ENCODE measurements around the gene MTF1. TPM values are rescaled to one million over a fixed set of nuclear protein-coding genes. Genes with fewer than 3 reads are reported as not detected.
A peak's percentile ranks its signal among the peaks of the same experiment; 100 is the strongest.
"Not testable (repeated sequence)": the region's sequence is repeated elsewhere in the genome, so short reads cannot be mapped to it uniquely, and the experiment has no call there.

The MTF1 gene
- total RNA-seq, 1 donor from 2014 or later: 6.6 TPM

- no peak for DNase-seq (ENCODE audit: low spot score)
- no peak for ATAC-seq
Measured at GRCh38 chr1:37794372-37795339, 64.7 kb downstream of the MTF1 start.

- DNase-seq (ENCODE audit: low spot score): peak; percentile 55
- ATAC-seq: peak; percentile 92
Measured at GRCh38 chr1:37793773-37794371, 65.5 kb downstream of the MTF1 start, which contains the start of gene MANEAL. Gene MANEAL, plus strand, starts transcription at chr1:37793847. Its CDS starts 336 bp downstream, at chr1:37794183.

GRCh38 chr1:37792943-37793686, 66.3 kb downstream of the MTF1 start:
- ATAC-seq (no peak), DNase-seq (ENCODE audit: low spot score) (no peak)

DNA sequence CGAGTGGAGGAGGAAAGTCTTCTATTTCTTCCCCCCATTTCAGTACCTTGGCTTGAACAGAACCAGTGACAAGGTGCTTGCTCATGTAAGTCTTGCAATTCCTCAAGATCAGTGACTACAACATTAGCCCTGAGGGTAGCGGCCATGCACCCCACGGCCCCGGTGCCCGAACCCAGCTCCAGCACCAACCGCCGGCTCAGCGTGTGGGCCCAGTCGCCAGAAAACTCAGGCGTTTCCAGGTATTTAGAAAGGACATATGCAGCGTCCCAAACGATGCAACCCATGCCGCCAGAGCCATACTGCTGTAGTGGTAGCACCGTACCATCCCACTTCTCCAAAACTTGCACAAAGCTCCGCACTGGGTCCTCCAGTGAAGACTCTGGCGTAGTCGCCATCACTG, 76.9 kb downstream of the MTF1 start:
- DNase-seq (ENCODE audit: low spot score) (no peak), ATAC-seq (no peak)

DNA sequence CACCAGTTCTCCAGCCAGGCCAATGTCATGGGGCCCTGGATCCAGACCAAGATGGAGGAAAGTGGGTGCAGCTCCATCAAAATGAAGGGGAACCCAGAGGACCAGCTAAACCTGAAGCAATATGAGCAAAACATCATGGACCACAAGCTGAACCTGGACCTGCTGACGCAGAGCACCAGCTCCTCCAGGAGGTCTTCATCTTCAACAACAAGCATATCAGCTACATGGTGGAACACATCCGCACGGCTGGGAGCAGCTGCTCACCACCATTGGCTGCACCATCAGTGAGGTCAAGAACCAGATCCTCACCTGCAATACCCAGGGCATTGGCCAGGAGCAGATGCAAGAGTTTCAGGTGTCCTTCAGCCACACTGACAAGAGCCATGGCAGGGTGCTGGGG, 80.7 kb downstream of the MTF1 start:
- ATAC-seq: no peak
- no peak for DNase-seq (ENCODE audit: low spot score)

DNA sequence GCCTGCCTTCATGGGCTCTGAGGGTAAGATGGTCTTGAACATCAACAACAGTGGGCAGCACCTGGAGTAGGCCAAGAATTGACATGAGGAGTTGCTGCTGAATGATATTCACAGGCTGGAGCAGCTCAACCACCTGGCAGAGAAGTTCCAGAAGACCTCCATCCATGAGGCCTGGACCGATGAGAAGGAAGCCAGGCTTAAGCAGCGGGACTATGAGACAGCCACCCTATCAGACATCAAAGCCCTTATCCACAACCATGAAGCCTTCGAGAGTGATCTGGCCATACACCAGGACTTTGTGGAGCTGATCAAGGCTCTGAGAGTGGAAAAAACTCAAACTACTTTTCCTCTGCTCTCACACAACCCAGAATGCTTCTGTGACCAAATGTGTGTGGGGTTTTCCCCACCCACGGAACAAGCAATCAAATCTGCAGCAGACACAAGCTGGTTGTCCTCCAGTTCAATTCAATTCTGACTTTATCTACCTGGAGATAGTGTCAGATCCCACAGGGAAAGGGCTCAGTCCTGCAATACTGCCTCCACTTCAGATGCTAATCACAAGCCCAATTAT, 82.4 kb downstream of the MTF1 start:
- ATAC-seq (no peak), DNase-seq (ENCODE audit: low spot score) (no peak)

GRCh38 chr1:37771440-37771839, 88.0 kb downstream of the MTF1 start:
- DNase-seq (ENCODE audit: low spot score); ATAC-seq: not testable (repeated sequence)

- no peak for DNase-seq (ENCODE audit: low spot score)
Measured at GRCh38 chr1:37767488-37767887, 91.9 kb downstream of the MTF1 start.

DNA sequence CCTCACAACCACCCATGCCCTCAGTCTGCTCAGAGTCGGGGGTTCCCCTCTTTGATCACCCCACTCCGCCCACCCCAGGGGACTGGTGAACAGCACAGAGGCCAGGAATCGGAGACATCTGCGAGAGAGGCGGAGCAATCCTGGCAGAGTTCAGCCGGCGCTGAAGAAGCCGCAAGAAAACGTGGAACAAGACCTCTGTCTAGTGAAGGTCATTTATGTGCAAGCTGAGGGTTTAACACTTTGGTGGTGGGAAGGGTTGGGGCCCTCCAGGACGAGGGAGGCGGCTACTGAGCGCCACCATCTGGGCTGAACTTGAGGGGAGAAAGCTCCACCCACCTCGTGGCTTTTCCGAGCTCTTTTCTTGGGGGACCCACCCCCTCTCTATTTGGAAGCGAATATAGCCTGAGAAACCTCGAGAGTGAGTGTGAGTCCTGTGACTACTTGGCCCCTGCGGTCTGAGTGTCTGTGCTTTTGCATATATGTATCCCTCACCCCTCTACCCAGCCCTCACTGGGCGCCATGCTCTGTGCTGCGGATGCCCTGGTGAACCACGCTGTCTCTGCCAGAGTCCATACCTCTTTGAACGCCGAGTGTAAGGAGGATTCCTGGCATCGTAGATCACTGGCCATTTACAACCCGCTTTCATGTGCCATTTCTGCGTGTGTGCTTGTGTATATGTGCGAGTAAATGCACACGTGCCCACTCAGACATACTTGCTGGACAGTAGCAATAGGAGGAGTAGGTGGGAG, 93.3 kb downstream of the MTF1 start:
- no peak for DNase-seq (ENCODE audit: low spot score)
- no peak for ATAC-seq

More at GRCh38 chr1:37767488-37767887, 91.9 kb downstream of the MTF1 start:
- ATAC-seq: no peak

GRCh38 chr1:37764888-37765441, 94.4 kb downstream of the MTF1 start, which contains the start of gene EPHA10:
Gene EPHA10, minus strand, starts transcription at chr1:37765120. Its CDS starts 54 bp downstream, at chr1:37765066.
- DNase-seq (ENCODE audit: low spot score) (no peak), ATAC-seq (no peak)

GRCh38 chr1:37764414-37764825, 95.0 kb downstream of the MTF1 start:
- DNase-seq (ENCODE audit: low spot score): no peak
- ATAC-seq: peak; percentile 60

DNA sequence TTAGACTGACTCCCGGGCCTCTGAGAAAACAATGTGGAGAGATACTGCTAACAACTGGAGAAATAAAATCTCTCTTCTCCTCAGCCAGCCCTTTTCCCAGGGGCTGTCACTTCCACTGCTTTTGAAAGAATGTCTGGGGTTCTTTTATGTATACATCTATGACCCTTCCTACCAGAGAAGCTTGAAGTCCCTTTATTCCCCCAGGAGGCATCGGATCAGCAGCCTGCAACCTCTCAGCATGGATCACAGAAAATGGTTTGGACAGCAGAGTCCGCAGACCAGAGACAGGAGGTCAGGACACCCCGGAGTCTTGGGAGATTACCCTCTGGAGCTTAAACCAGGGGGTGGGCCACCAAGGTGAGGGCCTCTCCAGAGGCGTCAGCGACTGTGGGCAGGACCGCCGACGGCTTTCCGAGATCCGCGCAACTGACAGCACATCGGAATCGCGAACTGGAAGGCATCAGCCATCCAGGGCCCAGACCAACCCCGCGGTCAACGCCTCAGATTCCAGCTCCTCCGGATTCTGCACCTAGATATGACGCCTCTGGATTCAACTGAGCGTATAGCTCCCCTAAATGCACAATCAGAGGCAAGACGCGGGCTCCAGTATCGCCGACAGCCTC, 95.5 kb downstream of the MTF1 start:
- no peak for ATAC-seq
- no peak for DNase-seq (ENCODE audit: low spot score)

- DNase-seq (ENCODE audit: low spot score) (no peak), ATAC-seq (no peak)
Measured at GRCh38 chr1:37762516-37762915, 96.9 kb downstream of the MTF1 start.

GRCh38 chr1:37761416-37762095, 97.8 kb downstream of the MTF1 start:
- DNase-seq (ENCODE audit: low spot score) (peak; percentile 27), ATAC-seq (no peak)

Other genes starting within 250 kb of the MTF1 start
- not detected for gene RSPO1, start 224.7 kb downstream of the MTF1 start, total RNA-seq
- gene CDCA8, start 167.1 kb downstream of the MTF1 start, total RNA-seq: 0.55 TPM
- 0.03 TPM for gene EPHA10, start 94.5 kb downstream of the MTF1 start, total RNA-seq
- gene MANEAL, start 65.7 kb downstream of the MTF1 start, total RNA-seq: 4.3 TPM
- 36.1 TPM for gene C1orf122, start 51.8 kb downstream of the MTF1 start, total RNA-seq
- 4.8 TPM for gene YRDC, start 51.4 kb downstream of the MTF1 start, total RNA-seq
- gene INPP5B, start 87.5 kb upstream of the MTF1 start, total RNA-seq: 19.4 TPM
- 21.0 TPM for gene SF3A3, start 130.4 kb upstream of the MTF1 start, total RNA-seq
- 2.3 TPM for gene FHL3, start 145.9 kb upstream of the MTF1 start, total RNA-seq
- 8.2 TPM for gene UTP11, start 153.1 kb upstream of the MTF1 start, total RNA-seq
- 0.08 TPM for gene POU3F1, start 187.2 kb upstream of the MTF1 start, total RNA-seq

All from left lobe of liver (tissue), 2 donors.